Spleen (tissue), 11 donors: ENCODE data around the gene DLX6. TPM values are rescaled to one million over a fixed set of nuclear protein-coding genes. Genes with fewer than 3 reads are reported as not detected.

Source experiments
- DNase-seq: peaks from one replicate; pipeline ENCODE4 v3.0.0-alpha.2; 2020
- H3K27ac ChIP-seq, 8 donors: fragments of 200-600 bp; sonication (generic) in 7 of 8; 1 replicate in 4 of 8; 2 replicates in 4 of 8; pipeline versions ENCODE4 v1.5.0 to v1.8.0; 2016 to 2021; ENCODE audit warnings: inconsistent platforms in 4 of 8, mild to moderate bottlenecking in 4 of 8, moderate library complexity in 1 of 8
- H3K27me3 ChIP-seq, 7 donors: fragments of 200-600 bp; sonication (generic) in 6 of 7; replicated peaks in 1 of 7; 1 replicate in 4 of 7; 2 replicates in 3 of 7; pipeline versions ENCODE4 v1.5.0 to v1.8.0; 2016 to 2021; ENCODE audit warnings: inconsistent platforms in 3 of 7, mild to moderate bottlenecking in 1 of 7
- H3K36me3 ChIP-seq, 6 donors: fragments of 200-600 bp; sonication (generic) in 5 of 6; 1 replicate in 4 of 6; 2 replicates in 2 of 6; pipeline versions ENCODE4 v1.5.0 to v1.8.0; 2016 to 2021; ENCODE audit warnings: inconsistent platforms in 2 of 6
- H3K4me1 ChIP-seq, 6 donors: fragments of 200-600 bp; sonication (generic) in 5 of 6; 1 replicate in 3 of 6; 2 replicates in 3 of 6; pipeline versions ENCODE4 v1.5.0 to v1.8.0; 2016 to 2021; ENCODE audit warnings: inconsistent platforms in 3 of 6
- H3K4me3 ChIP-seq, 8 donors: fragments of 200-600 bp; sonication (generic) in 7 of 8; 1 replicate in 4 of 8; 2 replicates in 4 of 8; pipeline versions ENCODE4 v1.5.0 to v1.8.0; 2016 to 2021; ENCODE audit warnings: inconsistent platforms in 4 of 8, mild to moderate bottlenecking in 4 of 8, moderate library complexity in 2 of 8
- H3K9me3 ChIP-seq, 8 donors: fragments of 200-600 bp; sonication (generic) in 7 of 8; 1 replicate in 4 of 8; 2 replicates in 4 of 8; pipeline versions ENCODE4 v1.5.0 to v1.8.0; 2016 to 2021; ENCODE audit warnings: inconsistent platforms in 4 of 8
- CTCF ChIP-seq, 11 experiments: fragments of 200-600 bp in 7 of 11; fragments of 450-650 bp in 4 of 11; sonication (generic) in 4 of 11; IDR thresholded peaks in 8 of 11; conservative IDR thresholded peaks in 3 of 11; 1 replicate in 7 of 11; 2 replicates in 4 of 11; pipeline versions ENCODE4 v1.4.0 to v1.8.0; 2016 to 2021; ENCODE audit warnings: antibody characterized with exemption in 11 of 11, inconsistent platforms in 4 of 11, mild to moderate bottlenecking in 1 of 11
- POLR2A ChIP-seq, 3 donors: fragments of 450-650 bp; IDR thresholded peaks; one replicate each; pipeline ENCODE4 v1.5.1; 2017; ENCODE audit warnings: antibody characterized with exemption in 3 of 3, mild to moderate bottlenecking in 1 of 3
- POLR2AphosphoS5 ChIP-seq, 3 donors: sonication (generic); formaldehyde crosslinking; IDR thresholded peaks; one replicate each; pipeline ENCODE4 v1.5.1; 2017; ENCODE audit warnings: antibody characterized with exemption in 3 of 3
- WGBS, 5 donors: extraction: QIAGEN DNeasy Blood & Tissue Kit in 3 of 5; methylation state at CpG; one replicate each; pipeline versions ENCODE4 v1.1.5 to v1.1.7; 2013 to 2018; 5-methylcytosine and 5-hydroxymethylcytosine counted together
- intact Hi-C: fragments of 100-400 bp; cut with DNase I; formaldehyde crosslinking; loops from one replicate; pipeline ENCODE4 v1.15.0; 2023; ENCODE audit warnings: low total_unique reads
- polyA plus RNA-seq, 3 donors: library from polyadenylated mRNA; stranded (reverse); fragments of 200-250 nt; gene quantifications; one replicate each; pipeline ENCODE4 v1.2.1, GENCODE V29; 2013
- total RNA-seq, 7 donors: library from RNA; depleted of rRNA in 3 of 7; stranded (reverse); fragments of >200 nt in 3 of 7; fragmentation: NEBNext Ultra II Directional in 4 of 7; extraction: Animal tissue kit (Norgen Biotek cat#: 25700) in 4 of 7; gene quantifications; one replicate each; pipeline versions ENCODE4 v1.1.0 to v1.2.1, GENCODE V29; 2016 to 2021
- donor health status: healthy with polysubstance abuse.
- donor health status: DM: no; HTN: no; CAD: no; lungs with moderate emphysema.
- donor health status: DM: no; HTN: no; CAD: no.
- donor health status: Bipolar disorder and iron deficiency.
- donor health status: healthy.
- donor health status: DM: no; HTN: no; CAD: no.
- donor health status: DM: yes; HTN: yes; CAD: no.

Gene DLX6
- total and polyA plus RNA-seq, 10 donors, result not detected

- peaks cover 0 to 9% (median 0%) of the 10 kb centered on the region in 8 donors for H3K9me3 ChIP-seq
- no peak overlapping the region for H3K4me3 ChIP-seq
- TF ChIP-seq POLR2AphosphoS5 (IDR thresholded peaks at IDR 0.05), result no peak
- TF ChIP-seq POLR2A (IDR thresholded peaks at IDR 0.05), result no peak
- TF ChIP-seq CTCF (IDR thresholded peaks at IDR 0.05 in 8 of 11, conservative IDR thresholded peaks at IDR 0.05 in 3 of 11), result no peak
- no peaks in the 10 kb centered on the region for H3K36me3 ChIP-seq
- H3K4me1 ChIP-seq, result peaks cover 0 to 5% (median 2%) of the 10 kb centered on the region in 6 donors
- intact Hi-C loops, result no loop called here
- no peak overlapping the region for H3K27ac ChIP-seq
- no peak for DNase-seq
- H3K27me3 ChIP-seq, result peaks cover 16 to 100% (median 97%) of the 10 kb centered on the region in 7 donors
- 12 to 16% (median 13%) methylated on average over 23 of the region's 23 CpGs for WGBS, 5 donors
Observed at GRCh38 chr7:96997512-96998032, 7.8 kb upstream of the DLX6 start.

GRCh38 chr7:96998333-96998732 lies 7.0 kb upstream of the DLX6 start:
- Histone ChIP-seq H3K4me1 (peaks cover 0 to 5% (median 0%) of the 10 kb centered on the region in 6 donors), H3K9me3 (peaks cover 0 to 4% (median 0%) of the 10 kb centered on the region in 8 donors), H3K36me3 (no peaks in the 10 kb centered on the region), H3K4me3 (no peak overlapping the region), H3K27ac (no peak overlapping the region), H3K27me3 (peaks cover 15 to 100% (median 97%) of the 10 kb centered on the region in 7 donors)
- no peak for DNase-seq
- WGBS, 5 donors, result 6 to 14% (median 10%) methylated on average over 11 of the region's 11 CpGs
- TF ChIP-seq CTCF (IDR thresholded peaks at IDR 0.05 in 8 of 11, conservative IDR thresholded peaks at IDR 0.05 in 3 of 11), result no peak
- TF ChIP-seq POLR2A (IDR thresholded peaks at IDR 0.05), result no peak
- TF ChIP-seq POLR2AphosphoS5 (IDR thresholded peaks at IDR 0.05), result no peak
- intact Hi-C loops, result no loop called here

- H3K27ac ChIP-seq, result no peak overlapping the region
- no peak for TF ChIP-seq POLR2AphosphoS5 (IDR thresholded peaks at IDR 0.05)
- TF ChIP-seq POLR2A (IDR thresholded peaks at IDR 0.05), result no peak
- TF ChIP-seq CTCF (IDR thresholded peaks at IDR 0.05 in 8 of 11, conservative IDR thresholded peaks at IDR 0.05 in 3 of 11), result no peak
Observed at GRCh38 chr7:96998744-96999143, 6.6 kb upstream of the DLX6 start.

GRCh38 chr7:97001221-97001620 lies 4.1 kb upstream of the DLX6 start:
- no peak for DNase-seq
- H3K9me3 ChIP-seq, result peaks cover 0 to 6% (median 0%) of the 10 kb centered on the region in 8 donors
- 11 to 23% (median 18%) methylated on average over 3 of the region's 3 CpGs for WGBS, 5 donors
- H3K4me3 ChIP-seq, result no peak overlapping the region
- intact Hi-C loops, result no loop called here
- TF ChIP-seq POLR2AphosphoS5 (IDR thresholded peaks at IDR 0.05), result no peak
- TF ChIP-seq CTCF (IDR thresholded peaks at IDR 0.05 in 8 of 11, conservative IDR thresholded peaks at IDR 0.05 in 3 of 11), result no peak
- TF ChIP-seq POLR2A (IDR thresholded peaks at IDR 0.05), result no peak
- no peaks in the 10 kb centered on the region for H3K36me3 ChIP-seq
- H3K27me3 ChIP-seq, result peaks cover 9 to 100% (median 93%) of the 10 kb centered on the region in 7 donors
- no peak overlapping the region for H3K27ac ChIP-seq
- peaks cover 8 to 32% (median 20%) of the 10 kb centered on the region in 6 donors for H3K4me1 ChIP-seq

More at GRCh38 chr7:96998744-96999143, 6.6 kb upstream of the DLX6 start:
- H3K27me3 ChIP-seq, result peaks cover 11 to 100% (median 97%) of the 10 kb centered on the region in 7 donors
- H3K36me3 ChIP-seq, result no peaks in the 10 kb centered on the region
- peaks cover 0 to 9% (median 2%) of the 10 kb centered on the region in 6 donors for H3K4me1 ChIP-seq
- H3K9me3 ChIP-seq, result peaks cover 0 to 6% (median 0%) of the 10 kb centered on the region in 8 donors
- no peak overlapping the region for H3K4me3 ChIP-seq
- no peak for DNase-seq
- intact Hi-C loops, result no loop called here
- WGBS, 5 donors, result 2 to 6% (median 4%) methylated on average over 14 of the region's 14 CpGs
